GM06990 (cell line): ENCODE data around the gene TEX9.
"Not testable (repeated sequence)": the region's sequence is repeated elsewhere in the genome, so short reads cannot be mapped to it uniquely, and the experiment has no call there.

Experiments
- DNase-seq: peaks from one replicate; pipeline ENCODE4 v3.0.0-alpha.2; 2011; ENCODE audit not compliant: insufficient read length; ENCODE audit errors: extremely low read depth
- H3K27me3 ChIP-seq: replicated peaks from 2 replicates; pipeline ENCODE4 v1.6.0; 2011; ENCODE audit warnings: low read length; ENCODE audit not compliant: control insufficient read depth, insufficient read depth
- H3K36me3 ChIP-seq: 2 replicates; pipeline ENCODE4 v1.5.1; 2011; ENCODE audit warnings: low read length; ENCODE audit not compliant: control insufficient read depth, insufficient read depth
- H3K4me3 ChIP-seq: replicated peaks from 2 replicates; pipeline ENCODE4 v1.5.1; 2011; ENCODE audit warnings: low read depth, mild to moderate bottlenecking, control low read depth, low read length
- CTCF ChIP-seq: IDR thresholded peaks from 2 replicates; pipeline ENCODE4 v1.5.1; 2011; ENCODE audit warnings: low read length, control low read depth, mild to moderate bottlenecking, inconsistent platforms; ENCODE audit not compliant: insufficient read depth, poor library complexity, severe bottlenecking

The TEX9 gene

GRCh38 chr15:56365075-56365711, at the start of gene TEX9:
Gene TEX9 (plus strand): TSS chr15:56365426. CDS start chr15:56365451, 25 bp downstream.
- Histone ChIP-seq H3K36me3 (no peaks in the 10 kb centered on the region), H3K4me3 (peak within 1 kb of the TSS; percentile 77), H3K27me3 (no peaks in the 10 kb centered on the region)
- no peak for TF ChIP-seq CTCF
- peak; percentile 94 for DNase-seq

GRCh38 chr15:56316561-56316960, 48.7 kb upstream of the TEX9 start:
- not testable (repeated sequence) for DNase-seq, H3K27me3 ChIP-seq, H3K36me3 ChIP-seq, H3K4me3 ChIP-seq

GRCh38 chr15:56320316-56320715, 44.9 kb upstream of the TEX9 start:
- no peak overlapping the region for H3K4me3 ChIP-seq
- no peaks in the 10 kb centered on the region for H3K27me3 ChIP-seq
- H3K36me3 ChIP-seq, result no peaks in the 10 kb centered on the region
- DNase-seq, result no peak
- TF ChIP-seq CTCF, result no peak

- no peak for TF ChIP-seq CTCF
- DNase-seq, result no peak
- no peaks in the 10 kb centered on the region for H3K27me3 ChIP-seq
- no peaks in the 10 kb centered on the region for H3K36me3 ChIP-seq
- no peak overlapping the region for H3K4me3 ChIP-seq
These were observed 44.4 kb upstream of the TEX9 start for GRCh38 chr15:56320861-56321260.

GRCh38 chr15:56322444-56322843, 42.8 kb upstream of the TEX9 start:
- no peak for TF ChIP-seq CTCF
- DNase-seq, result no peak
- H3K27me3 ChIP-seq, result no peaks in the 10 kb centered on the region

GRCh38 chr15:56323435-56323834, 41.8 kb upstream of the TEX9 start:
- H3K36me3 ChIP-seq, result no peaks in the 10 kb centered on the region
- TF ChIP-seq CTCF, result no peak
- H3K4me3 ChIP-seq, result no peak overlapping the region
- DNase-seq, result no peak
- no peaks in the 10 kb centered on the region for H3K27me3 ChIP-seq

More at GRCh38 chr15:56322444-56322843, 42.8 kb upstream of the TEX9 start:
- no peak overlapping the region for H3K4me3 ChIP-seq
- H3K36me3 ChIP-seq, result no peaks in the 10 kb centered on the region
